Left ventricle myocardium superior (tissue), 1 donor: ENCODE measurements around the gene TECTA. TPM values are rescaled to one million over a fixed set of nuclear protein-coding genes. Genes with fewer than 3 reads are reported as not detected.
"Not testable (repeated sequence)": the region's sequence is repeated elsewhere in the genome, so short reads cannot be mapped to it uniquely, and the experiment has no call there.

Experiments
- ATAC-seq: fragments of 200-7000 bp; cut with Tn5 transposase; one replicate; pipeline ENCODE4 v1.9.1; 2020; ENCODE audit warnings: mild to moderate bottlenecking, moderate library complexity
- DNase-seq: peaks from one replicate; pipeline ENCODE4 v3.0.0-alpha.2; 2020
- intact Hi-C: fragments of 100-400 bp; cut with micrococcal nuclease; formaldehyde crosslinking; loops from one replicate; pipeline ENCODE4 v1.11.0; 2022
- total RNA-seq: library from RNA; stranded (reverse); fragmentation: NEBNext Ultra II Directional; extraction: Animal tissue kit (Norgen Biotek cat#: 25700); gene quantifications from one replicate; pipeline ENCODE4 v1.2.1, GENCODE V29; 2021
- donor health status: DM: no; HTN: yes; CAD: no; lungs with severe emphysema.

The TECTA gene
- total RNA-seq, 1 donor from 2014 or later = 0.72 TPM

DNA sequence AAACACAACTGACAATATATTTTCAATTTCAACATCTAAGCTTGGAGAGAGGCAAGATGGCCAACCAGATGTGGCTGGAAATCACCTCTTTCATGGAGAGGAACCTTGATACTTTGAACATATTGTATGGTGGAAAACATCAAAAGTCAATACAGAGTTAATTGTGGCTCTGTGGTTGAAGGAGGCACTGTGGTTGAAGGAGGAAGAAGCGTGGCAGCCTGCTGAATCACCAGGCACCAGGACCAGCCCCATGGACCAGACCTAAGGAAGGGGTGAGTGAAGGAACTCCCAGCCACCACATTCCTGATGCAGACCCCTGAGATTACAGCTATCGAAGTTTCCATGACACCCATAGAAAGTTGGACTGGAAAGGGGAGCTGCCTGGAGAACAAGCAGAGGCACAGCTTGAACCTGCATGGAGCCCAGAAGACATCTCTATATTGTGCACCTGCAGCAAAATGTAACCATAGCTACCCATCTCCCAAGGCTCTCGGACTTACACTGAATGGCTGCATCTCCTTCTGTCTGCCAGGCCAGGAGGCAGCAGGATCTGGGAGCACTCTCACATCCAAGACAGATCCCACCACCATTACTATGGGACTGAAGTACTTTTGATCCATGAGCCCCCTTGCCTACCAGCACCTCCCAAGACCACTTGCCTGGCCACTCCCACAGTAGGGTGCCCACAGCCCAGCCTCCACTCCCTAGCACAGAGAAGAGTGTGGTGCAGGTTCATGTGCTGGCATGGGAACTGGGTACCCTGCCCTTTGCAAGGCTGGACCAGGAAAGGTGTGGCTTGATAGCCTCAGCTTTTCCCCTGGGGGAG, 111.7 kb downstream of the TECTA start:
- intact Hi-C loops = no loop called here
- no peak for DNase-seq
- ATAC-seq = no peak

DNA sequence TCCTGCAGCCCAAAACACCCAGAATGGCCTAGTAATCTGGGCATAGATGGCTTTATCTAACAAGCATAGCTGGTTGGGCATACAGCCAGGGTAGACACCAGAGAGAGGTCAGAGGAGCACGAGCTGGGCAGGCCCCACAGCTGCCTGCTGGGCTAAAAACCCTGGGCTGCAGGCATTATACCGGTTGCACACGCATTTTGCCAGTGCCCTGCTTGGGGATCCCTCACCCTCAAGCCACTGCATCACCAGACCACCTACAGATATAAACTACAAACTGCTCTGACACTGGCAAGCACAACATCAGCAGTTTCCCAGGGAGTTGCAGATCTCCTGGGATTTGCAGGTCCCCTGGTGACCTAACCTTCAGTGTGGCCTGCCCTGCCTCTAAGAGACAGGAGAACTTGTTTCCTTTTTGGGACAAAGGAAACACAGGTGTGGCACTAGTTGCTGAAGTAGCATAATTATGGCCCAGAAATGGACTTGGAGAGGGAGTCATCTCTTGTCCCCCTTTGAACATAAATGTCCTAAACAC, 112.4 kb downstream of the TECTA start:
- intact Hi-C loops = no loop called here
- no peak for ATAC-seq
- no peak for DNase-seq

DNA sequence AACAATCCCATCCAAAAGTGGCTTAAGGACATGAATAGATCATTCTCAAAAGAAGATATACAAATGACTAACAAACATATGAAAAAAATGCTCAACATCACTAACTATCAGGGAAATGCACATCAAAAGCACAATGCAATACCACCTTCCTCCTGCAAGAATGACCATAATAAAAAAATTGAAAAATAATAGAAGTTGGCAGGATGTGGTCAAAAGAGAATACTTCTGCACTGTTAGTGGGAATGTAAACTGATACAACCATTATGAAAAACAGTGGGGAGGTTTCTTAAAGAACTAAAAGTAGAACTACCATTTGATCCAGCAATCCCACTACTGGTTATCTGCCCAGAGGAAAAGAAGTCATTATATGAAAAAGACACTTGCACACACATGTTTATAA, 113.8 kb downstream of the TECTA start:
- ATAC-seq = no peak
- intact Hi-C loops = no loop called here
- no peak for DNase-seq

DNA sequence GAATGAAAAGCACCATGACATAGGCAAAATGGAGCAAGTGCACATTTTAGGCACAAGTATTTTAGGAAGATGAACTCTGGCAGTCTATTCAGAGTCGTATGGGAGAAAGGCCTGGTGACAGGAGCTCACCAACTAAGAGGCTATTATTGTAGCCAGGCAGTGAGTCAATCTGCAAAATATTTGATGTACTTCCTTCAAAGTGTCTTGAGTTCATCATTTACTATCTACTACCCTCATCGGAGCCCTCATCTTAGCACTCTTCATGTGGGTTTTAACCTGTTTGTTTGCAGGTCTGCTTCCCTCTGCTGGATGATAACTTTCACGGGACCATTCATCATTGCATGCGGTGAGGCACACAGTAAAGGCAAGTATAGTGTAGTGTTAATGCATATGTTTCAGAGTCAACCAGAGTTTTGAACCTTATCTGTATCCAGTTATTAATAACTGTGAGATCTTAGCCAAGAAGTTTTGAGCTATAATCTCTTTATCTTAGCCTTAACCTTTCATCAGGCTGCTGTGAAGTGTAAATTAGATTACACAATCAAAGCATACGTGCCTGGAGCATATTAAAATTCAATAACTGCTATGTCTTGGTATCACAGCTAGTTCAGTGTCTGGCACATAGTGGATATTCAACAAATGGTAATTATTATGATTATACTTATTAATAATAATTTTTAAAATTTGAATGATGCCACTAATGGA, 120.6 kb downstream of the TECTA start:
- ATAC-seq (no peak), DNase-seq (no peak)
- intact Hi-C loops = no loop called here

DNA sequence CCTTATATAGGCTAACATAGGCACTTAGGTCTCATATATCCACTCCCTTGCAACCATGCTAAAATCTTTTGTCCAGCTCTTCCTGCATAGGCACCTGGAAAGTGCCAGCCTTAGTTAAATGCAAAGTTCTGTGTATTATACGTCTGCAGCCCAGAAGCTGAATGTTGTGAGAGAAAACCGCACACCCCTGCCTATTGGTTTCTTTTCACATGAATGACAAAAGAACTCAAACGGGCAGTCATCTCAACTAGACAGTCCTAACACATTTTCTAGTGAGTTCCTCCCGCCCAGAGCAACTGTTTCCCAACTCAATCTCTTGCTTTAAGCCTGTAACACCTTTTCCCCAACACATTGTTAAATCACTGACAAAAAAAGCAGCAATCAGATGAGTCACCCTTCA, 122.1 kb downstream of the TECTA start:
- intact Hi-C loops = no loop called here
- ATAC-seq (no peak), DNase-seq (no peak)

DNA sequence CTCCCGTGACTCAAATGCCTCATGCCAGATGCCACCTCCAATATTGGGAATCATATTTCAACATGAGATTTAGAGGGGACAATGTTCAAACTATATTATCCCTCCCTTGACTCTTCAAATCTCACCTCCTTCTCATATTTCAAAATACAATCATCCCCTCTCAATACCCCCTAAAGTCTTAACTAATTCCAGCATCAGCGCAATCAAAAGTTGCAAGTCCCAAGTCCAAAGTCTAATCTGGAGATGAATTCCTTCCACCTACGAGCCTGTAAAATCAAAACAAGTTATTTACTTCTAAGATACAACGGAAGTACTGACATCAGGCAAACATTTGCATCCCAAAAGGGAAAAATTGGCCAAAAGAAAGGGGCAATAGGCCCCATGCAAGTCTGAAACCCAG, 124.3 kb downstream of the TECTA start:
- no peak for ATAC-seq
- intact Hi-C loops = no loop called here
- DNase-seq = no peak

DNA sequence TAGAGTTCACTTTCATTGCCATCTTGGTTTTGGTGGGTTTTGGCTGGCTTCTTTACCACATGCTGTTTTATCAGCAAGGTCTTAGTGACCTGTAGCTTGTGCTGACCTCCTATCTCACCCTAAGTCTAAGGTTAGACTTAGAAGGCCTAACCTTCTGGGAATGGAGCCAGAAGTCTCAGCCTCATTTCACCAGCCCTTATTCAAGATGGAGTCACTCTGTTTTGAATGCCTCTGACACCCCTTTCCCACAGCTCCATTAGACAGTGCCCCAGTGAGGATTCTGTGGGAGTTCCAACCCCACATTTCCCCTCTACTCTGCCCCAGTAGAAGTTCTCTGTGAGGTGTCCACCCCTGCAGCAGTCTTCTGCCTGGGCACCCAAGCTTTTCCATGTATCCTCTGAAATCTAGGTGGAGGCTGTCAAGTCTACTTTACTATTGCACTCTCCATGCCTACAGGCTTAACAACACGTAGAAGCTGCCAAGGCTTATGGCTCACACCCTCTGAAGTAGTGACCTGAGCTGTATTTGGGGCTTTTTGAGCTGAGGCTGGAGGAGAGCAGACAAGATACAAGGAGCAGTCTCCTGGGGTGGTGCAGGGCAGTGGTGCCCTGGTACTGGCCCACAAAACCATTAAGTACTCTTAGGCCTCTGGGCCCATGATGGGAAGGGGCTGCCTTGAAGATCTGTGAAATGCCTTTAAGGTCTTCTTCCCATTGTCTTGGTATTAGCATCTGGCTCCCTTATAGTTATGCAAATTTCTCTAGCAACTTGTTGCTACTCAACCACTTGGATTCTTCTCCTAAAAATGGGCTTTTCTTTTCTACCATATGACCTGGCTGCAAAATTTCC, 125.6 kb downstream of the TECTA start:
- no peak for ATAC-seq
- no peak for DNase-seq
- intact Hi-C loops = no loop called here

DNA sequence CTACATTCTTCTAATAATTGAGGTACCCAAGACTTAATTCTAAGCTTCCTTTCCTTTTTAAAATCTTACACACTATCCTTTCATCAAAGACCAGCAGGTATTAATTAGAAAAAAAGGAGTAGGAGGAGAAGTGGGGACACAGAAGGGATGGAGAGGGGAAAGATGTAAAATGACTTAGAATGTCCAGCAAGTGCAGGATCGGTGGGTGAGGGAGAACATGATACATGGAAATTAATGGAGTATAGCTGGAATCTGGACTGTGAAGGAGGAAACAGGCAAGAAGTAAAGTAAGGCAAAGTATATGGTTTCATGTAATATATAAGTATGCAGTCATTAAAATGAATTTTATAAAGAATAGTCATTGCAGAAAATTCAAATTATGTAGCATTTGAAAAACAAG, 127.8 kb downstream of the TECTA start:
- no peak for ATAC-seq
- no peak for DNase-seq
- intact Hi-C loops = no loop called here

DNA sequence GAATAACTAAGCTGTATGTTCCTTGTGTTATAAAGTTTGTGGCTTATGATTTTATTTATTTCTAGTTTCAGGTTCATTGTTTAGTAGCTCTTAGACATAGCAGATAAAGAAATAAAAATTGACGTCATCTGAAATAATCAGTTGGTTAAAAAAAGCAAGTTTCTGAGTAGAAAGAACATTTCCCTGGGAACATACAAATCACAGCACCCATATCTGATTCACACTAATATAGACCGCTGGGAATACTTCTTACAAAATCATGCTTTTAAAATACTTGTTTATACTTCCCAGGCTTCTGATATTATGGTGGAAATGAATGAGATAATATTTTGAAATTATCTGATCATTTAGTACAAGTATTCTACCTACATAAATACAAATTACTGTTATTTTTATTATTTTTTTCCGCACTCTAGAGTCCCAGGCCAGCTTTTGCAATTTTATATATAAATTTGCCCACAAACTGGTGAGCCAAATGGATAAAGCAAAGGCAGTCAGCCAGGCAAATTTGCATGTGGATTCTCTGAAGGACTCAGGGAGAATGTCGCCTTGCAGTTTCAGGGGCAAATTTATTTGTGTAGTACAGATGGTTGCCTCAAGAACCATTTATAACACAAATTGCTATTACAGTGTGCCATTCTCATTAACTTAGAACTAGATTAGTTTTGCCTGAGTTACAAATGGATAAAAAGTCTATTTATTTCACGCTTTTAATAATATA, 128.6 kb downstream of the TECTA start:
- intact Hi-C loops = no loop called here
- no peak for ATAC-seq
- DNase-seq = no peak

DNA sequence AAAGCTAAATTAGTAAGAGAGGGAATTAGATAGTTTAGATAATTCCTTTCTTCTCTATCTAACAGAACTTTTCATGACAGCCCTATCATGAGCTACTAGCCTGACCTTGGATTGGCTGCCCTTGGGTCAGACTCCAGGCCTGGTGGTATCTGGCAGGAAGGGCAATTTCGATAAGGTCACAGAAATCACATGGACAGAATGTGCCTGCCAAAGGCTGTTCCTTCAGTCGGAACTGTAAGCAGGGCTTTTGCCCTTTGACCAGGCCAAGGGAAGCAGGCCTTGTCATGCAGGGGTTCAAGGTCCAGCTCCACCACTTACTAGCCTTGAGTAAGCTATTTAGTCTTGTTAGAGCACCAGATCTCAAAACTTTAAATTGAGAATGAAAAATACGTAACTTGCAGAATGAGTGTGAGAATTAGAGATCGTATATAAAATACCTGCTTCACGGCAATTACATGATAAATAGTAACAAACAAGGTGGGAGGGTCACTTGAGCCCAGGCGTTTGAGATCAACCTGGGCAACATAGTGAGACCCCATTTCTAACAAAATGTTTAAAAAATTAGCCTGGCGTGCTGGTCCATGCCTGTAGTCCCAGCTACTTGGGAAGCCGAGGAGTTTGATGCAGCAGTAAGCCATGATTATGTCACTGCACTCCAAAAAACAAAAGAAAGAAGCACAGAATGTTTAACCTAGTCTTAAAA, 130.7 kb downstream of the TECTA start:
- intact Hi-C loops = no loop called here
- peak; percentile 87 for ATAC-seq
- no peak for DNase-seq

DNA sequence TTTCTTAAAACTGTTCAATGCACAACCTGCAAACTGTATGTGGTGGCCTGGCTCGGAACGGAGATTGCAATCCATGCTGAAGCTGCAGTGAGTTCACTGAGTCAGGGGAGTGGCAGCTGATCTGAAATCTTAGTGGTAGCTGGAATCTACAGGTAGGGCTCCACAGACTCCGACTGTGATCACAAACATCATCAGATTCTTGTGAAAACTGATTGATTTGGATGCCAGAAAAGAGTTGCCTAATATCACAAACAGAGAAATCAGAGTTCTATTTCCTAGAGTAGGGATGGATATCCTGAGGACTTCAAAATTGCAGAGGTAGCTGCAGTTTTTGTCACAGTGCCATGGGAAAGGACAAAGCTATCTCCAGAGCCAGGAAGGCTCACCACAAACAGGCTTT, 134.0 kb downstream of the TECTA start:
- ATAC-seq (peak; percentile 22), DNase-seq (no peak)
- intact Hi-C loops = no loop called here

DNA sequence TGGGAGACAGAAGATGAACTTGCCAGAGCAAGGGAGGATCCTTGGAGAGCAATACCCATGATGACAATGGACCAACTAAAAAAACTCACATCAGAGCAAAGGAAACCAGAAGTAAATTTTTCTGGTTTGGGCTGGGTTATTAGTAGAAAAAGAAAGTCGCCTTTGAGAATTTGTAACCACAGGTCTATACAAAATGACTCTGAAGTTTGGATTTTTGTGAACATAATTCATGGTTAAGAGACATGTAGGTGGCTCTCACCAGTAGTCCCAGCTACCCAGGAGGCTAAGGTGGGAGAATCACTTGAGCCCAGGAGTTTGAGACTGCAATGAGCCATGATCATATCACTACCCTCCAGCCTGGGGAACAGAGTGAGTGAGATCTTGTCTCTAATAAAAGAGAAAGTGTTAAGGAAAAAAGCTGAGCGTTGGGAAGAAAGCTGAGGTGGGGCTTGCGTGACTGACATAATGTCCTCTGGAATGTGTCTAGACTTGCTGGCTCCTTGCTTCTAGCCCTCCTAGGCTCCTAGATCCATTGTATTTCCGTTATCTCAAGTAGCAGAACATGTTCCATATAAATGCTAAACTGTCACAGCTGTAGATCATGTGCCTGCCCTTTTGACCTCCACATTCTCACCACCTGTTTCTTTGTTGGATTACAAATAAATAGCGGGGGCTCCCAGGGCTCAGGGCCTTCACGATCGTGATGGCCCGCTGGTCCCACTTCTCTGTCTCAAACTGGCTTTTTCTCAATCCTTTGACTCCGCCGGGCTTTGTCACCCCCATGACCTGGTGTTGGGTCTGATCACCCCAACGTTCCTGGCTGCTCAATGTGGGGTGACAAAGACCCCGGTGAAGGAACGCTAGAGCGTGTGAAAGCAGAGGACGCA, 135.3 kb downstream of the TECTA start:
- no peak for DNase-seq
- peak; percentile 9 for ATAC-seq
- intact Hi-C loops = no loop called here

DNA sequence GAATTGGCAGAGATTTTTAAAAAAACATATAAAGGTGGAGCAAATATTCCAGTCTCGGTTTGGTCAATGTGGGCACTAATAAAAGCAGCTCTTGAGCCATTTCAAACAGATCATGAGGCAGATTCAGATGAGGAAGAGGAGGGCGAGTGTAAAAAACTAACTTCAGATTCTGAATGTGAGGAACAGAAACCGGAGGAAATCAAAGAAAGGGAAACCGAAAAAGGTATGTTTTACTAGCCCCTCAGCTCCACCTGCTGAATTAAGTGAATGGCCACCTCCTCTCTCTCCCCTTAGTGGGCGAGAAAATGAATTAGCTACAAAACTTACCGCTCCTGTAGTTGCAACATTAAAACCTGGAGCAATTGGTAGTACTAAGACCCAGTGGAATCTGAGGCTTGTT, 136.2 kb downstream of the TECTA start:
- intact Hi-C loops, DNase-seq, ATAC-seq: not testable (repeated sequence)

DNA sequence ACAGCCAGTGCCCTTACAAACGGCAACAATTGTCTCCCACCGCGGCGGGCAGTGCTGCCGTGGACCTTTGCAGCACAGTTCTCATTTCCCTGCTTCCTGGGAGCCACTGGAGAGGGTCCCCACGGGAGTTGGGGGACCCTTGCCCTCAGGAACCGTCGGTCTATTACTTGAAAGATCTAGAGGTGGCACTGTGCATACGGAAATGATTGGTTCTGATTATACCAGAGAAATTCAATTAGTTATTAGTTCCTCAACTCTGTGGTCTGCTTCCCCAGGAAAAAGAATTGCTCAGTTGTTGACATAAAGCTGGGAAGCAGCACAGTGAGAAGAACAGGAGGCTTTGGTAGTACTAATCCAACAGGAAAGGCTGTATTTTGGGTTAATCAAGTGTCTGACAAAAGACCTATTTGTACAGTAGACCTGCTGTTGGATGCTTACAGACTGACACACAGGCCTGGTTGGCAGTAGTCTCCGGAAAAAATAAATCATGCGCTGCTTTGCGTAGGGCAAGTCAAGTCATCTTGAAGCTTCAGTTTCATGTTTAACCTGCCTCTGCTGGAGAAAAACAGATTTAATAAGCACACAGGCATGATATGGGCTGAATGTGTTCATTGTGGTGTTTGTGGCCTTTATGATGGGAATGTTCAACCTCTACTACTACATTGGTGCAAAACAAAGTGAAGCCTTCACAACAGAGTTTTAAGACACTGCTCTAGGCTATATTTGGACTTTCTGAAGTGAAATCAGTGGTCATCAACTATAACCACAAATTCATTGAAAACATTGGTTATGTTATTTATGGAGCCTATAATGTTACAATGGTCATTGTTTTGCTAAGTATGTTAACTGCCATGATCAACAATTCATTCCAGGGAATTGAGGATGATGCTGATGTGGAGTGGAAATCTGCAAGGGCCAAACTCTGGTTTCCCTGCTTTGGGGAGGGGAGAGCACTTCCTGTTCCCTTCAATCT, 136.9 kb downstream of the TECTA start:
- intact Hi-C loops = no loop called here
- no peak for DNase-seq
- no peak for ATAC-seq

DNA sequence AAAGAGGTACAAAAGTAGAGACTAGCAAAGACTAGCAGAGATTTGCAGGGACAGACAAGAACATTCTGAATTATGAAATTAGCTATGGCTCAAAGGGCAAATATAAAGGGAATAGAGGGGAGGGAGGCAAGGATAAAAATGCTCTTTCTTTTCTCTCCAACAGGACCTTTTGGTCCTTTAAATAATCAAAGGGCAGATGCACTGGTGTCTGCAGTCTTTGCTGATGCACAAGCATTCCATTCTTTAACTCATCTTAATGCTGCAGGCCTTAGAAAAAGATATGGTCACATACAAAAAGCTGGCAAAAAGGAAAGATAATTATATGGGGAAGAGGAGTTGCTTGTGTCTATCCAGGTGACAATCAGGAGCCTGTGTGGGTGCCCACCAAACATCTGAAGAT, 137.9 kb downstream of the TECTA start:
- intact Hi-C loops = no loop called here
- ATAC-seq (no peak), DNase-seq (no peak)

DNA sequence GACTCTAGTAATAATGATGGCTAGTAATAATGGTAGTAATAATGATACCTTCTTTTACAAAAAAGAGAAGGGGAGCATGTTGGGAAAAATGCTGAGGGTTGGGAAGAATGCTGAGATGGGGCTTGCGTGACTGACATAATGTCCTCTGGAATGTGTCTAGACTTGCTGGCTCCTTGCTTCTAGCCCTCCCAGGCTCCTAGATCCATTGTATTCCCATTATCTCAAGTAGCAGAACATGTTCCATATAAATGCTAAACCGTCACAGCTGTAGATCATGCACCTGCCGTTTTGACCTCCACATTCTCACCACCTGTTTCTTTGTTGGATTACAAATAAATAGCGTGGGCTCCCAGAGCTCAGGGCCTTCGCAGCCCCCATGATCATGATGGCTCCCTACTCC, 139.0 kb downstream of the TECTA start:
- ATAC-seq, DNase-seq, intact Hi-C loops: not testable (repeated sequence)
